GM12865 (cell line): Measurements from ENCODE around the gene MBOAT1.
A peak's percentile ranks its signal among the peaks of the same experiment; 100 is the strongest.

Experiments
- DNase-seq: peaks from one replicate; pipeline ENCODE4 v3.0.0; 2010; ENCODE audit warnings: low read depth
- H3K4me3 ChIP-seq: 2 replicates; pipeline ENCODE4 v1.5.1; 2011; ENCODE audit warnings: mild to moderate bottlenecking, low read depth, low read length, control low read depth
- TF ChIP-seq, protein P1 (sequence below): IDR thresholded peaks from 2 replicates; pipeline ENCODE4 v1.5.1; 2011; ENCODE audit warnings: low read length, control low read depth, low read depth, inconsistent platforms; ENCODE audit not compliant: insufficient read depth; ENCODE audit errors: missing control alignments

The MBOAT1 gene

DNA sequence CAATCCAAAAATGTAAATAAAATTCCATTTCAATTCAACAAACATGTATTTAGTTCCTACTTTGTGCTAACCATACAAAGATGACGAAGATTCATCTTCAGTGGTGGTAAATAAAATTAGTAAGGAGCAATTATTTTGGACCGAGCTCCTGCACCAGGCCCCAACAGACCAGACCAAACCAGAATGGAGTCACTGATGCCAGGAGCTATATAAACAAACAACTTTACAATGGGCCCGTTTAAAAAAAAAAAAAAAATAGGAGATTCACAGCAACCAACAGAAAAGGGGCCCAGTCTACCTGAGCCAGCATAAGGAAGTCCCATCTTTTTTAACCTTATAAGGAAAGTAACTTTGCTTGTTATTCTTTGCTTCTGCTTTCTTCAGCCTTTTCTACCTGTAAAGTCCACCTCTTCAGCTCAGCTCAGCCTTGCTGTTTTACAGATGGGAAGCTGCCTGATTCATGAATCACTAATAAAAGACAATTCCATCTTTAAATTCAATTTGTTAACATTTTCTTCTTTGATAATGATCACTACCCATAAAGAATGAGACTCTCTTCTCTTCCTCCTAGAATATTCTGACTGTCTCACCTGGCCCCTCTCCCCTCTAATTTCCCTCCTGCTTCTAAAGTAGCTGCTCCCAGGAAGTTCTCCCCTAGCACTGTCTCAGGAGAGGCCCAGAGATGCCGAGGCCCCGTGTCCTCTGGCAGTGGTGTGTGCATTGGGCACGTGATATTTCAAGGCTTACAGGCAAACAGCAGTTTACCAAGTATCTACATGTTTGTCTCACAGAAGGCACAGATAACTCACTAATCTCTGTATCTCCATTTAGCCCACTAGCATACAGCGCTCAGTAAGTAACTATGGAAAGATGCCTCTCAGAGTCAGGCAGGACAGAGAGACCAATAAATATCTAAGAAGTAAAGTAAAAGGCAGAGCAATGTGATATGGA, 8.4 kb downstream of the MBOAT1 start:
- H3K4me3 ChIP-seq, result no peak overlapping the region
- no peak for DNase-seq
- TF ChIP-seq, protein P1, sequence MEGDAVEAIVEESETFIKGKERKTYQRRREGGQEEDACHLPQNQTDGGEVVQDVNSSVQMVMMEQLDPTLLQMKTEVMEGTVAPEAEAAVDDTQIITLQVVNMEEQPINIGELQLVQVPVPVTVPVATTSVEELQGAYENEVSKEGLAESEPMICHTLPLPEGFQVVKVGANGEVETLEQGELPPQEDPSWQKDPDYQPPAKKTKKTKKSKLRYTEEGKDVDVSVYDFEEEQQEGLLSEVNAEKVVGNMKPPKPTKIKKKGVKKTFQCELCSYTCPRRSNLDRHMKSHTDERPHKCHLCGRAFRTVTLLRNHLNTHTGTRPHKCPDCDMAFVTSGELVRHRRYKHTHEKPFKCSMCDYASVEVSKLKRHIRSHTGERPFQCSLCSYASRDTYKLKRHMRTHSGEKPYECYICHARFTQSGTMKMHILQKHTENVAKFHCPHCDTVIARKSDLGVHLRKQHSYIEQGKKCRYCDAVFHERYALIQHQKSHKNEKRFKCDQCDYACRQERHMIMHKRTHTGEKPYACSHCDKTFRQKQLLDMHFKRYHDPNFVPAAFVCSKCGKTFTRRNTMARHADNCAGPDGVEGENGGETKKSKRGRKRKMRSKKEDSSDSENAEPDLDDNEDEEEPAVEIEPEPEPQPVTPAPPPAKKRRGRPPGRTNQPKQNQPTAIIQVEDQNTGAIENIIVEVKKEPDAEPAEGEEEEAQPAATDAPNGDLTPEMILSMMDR, result no peak

DNA sequence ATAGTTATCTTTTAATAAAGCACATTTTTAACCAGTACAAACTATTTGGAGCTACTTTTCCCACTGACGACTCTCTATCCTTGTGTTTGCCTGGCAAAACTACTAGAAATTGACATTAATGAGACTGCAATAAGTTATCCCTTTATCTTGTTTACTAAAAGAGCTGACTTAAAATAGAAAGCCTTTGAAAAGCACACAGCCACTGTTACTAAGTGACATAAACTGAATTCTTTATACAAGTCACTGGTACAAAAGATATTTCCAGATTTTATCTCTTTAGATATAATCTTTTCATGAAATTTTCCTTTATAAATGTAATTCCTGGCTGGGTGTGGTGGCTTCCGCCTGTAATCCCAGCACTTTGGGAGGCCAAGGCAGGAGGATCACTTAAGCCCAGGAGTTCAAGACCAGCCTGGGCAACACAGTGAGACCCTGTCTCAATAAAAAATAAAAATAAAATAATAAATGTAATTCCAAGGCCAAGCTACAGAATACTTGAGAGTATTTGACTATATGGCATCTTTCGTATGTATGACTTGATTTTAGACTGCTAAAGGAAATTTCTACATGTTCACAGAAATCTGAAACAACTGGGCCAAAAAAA, 9.5 kb downstream of the MBOAT1 start:
- peak overlapping the region; percentile 29; the same call in 1 of the 2 replicates for H3K4me3 ChIP-seq
- TF ChIP-seq, protein P1, result no peak
- no peak for DNase-seq

DNA sequence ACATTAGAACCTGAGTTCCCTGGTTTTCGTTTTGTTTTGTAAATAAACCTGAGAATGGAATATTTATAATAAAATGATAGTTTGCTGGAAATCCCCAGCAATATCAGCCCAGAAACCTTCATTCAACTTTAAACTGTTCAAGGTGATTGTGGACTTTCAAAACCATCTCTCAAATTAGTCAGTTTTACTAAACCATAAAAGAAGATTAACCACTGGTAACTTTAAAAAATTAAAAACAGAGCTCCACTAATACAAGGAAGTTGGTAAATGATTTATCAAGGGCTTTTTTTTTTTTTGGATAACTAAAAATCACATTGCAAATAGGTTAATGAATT, 10.0 kb downstream of the MBOAT1 start:
- H3K4me3 ChIP-seq, result peak overlapping the region; percentile 29

DNA sequence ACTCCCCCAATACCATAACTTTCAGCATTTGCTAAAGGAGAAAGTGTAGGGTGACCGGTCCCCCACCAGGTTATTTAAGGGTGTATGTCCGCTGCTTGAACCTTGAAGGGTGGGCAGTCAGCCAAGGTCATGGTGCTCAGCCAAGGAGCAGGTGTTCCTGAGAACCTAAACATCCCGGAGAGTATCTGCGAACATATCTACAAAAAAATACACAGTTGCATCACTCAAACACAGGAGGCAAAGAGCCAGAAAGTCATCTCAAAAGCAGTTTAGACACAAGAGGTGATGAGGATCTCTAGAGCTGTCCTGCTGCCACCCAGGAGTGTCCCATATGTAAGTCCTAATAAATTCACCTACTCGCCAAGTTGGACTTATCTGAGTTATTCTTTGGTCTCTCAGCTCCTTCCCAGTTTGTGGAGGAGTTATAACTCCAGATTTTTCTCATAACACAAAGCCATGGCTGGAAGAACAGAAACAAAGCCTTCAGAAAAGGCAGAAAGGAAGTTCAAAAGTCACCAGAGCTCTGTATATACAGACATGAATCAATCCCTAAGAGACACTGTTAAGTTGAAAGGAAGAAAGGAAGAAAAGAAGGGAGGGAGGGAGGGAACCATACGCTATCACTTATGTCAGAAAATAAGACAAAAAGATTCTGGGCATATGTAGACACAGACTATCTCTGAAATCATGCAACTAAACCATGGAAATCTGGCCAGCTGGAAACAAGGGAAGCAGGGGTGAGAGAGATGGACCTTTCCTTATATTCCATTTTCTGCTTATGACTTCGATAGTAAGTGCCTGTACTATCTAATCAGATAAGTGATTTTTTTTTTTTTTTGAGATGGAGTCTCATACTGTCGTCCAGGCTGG, 11.3 kb downstream of the MBOAT1 start:
- TF ChIP-seq, protein P1, result no peak
- peak; percentile 50 for DNase-seq
- peak overlapping the region; percentile 29; the same call in 1 of the 2 replicates for H3K4me3 ChIP-seq

More for the DNA sequence above, 10.0 kb downstream of the MBOAT1 start:
- DNase-seq, result peak; percentile 52
- TF ChIP-seq, protein P1, result no peak

DNA sequence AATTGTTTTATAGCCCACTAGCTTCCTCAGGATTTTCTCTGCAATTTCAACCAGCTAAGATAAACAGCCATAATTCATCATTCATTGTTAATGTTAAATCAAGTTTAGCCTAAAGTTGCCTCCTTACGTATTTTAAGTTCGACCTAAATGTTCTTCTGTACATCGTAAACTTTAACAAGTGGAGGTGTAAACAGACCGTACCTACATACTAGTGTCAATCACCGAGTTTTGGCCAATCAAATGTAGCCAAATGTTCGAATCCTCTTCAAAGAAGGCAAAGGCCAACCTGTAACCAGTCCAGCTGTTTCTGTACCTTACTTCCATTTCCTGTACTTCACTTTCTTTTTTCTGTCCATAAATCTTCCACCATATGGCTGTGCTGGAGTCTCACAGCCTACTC, 13.5 kb downstream of the MBOAT1 start:
- no peak overlapping the region for H3K4me3 ChIP-seq
- TF ChIP-seq, protein P1, result no peak
- no peak for DNase-seq

DNA sequence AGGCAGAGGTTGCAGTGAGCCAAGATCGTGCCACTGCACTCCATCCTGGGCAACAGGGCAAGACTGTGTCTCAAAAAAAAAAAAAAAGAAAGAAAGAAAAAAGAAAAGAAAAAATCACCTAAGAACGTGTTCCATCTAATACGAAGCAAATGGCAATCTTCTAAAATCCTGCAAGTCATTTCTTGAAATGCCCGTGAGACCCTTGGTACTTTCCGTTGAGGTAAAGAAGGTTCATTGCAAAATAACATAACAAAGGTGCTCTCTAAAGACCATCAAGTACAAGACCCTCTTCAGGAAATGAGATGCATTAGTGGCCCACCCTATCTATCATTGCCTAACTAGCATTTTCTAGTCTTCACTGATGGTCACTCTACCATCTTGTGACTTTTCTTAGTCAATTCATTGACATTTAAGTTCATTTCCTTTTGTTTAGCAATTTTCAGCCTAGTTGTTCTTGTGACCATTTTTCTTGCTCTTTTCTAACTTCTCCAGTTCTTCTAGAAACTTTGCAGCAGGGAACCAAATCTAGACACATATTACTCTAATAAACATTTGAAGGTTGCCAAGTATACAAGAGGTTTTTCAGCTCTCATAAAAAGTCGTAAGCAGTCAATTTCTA, 14.0 kb downstream of the MBOAT1 start:
- DNase-seq, result no peak
- no peak overlapping the region for H3K4me3 ChIP-seq
- TF ChIP-seq, protein P1, result no peak
